22Rv1 (cell line): ENCODE measurements around the gene ADCK1.

ENCODE experiments used
- ZFX ChIP-seq: fragments of 450-650 bp; IDR thresholded peaks from 2 replicates; pipeline ENCODE4 v1.6.1; 2017; ENCODE audit warnings: antibody characterized with exemption, borderline replicate concordance
- TF ChIP-seq, protein P1 (sequence below): fragments of 450-650 bp; IDR thresholded peaks from 2 replicates; pipeline ENCODE4 v1.5.1; 2017; ENCODE audit warnings: mild to moderate bottlenecking

GRCh38 chr14:77848031-77848430, 48.1 kb downstream of the ADCK1 start:
- TF ChIP-seq, protein P1, sequence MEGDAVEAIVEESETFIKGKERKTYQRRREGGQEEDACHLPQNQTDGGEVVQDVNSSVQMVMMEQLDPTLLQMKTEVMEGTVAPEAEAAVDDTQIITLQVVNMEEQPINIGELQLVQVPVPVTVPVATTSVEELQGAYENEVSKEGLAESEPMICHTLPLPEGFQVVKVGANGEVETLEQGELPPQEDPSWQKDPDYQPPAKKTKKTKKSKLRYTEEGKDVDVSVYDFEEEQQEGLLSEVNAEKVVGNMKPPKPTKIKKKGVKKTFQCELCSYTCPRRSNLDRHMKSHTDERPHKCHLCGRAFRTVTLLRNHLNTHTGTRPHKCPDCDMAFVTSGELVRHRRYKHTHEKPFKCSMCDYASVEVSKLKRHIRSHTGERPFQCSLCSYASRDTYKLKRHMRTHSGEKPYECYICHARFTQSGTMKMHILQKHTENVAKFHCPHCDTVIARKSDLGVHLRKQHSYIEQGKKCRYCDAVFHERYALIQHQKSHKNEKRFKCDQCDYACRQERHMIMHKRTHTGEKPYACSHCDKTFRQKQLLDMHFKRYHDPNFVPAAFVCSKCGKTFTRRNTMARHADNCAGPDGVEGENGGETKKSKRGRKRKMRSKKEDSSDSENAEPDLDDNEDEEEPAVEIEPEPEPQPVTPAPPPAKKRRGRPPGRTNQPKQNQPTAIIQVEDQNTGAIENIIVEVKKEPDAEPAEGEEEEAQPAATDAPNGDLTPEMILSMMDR: no peak
- no peak for TF ChIP-seq ZFX
